Lower leg skin (tissue), 3 donors: ENCODE measurements around the gene PPIG.

Experiments
- CTCF ChIP-seq, 3 donors: fragments of 450-650 bp; IDR thresholded peaks; one replicate each; pipeline ENCODE4 v1.5.1; 2016; ENCODE audit warnings: antibody characterized with exemption in 3 of 3, mild to moderate bottlenecking in 3 of 3, moderate library complexity in 2 of 3
- POLR2A ChIP-seq, 2 donors: fragments of 450-650 bp; IDR thresholded peaks; one replicate each; pipeline ENCODE4 v1.6.1; 2016 to 2017; ENCODE audit warnings: antibody characterized with exemption in 2 of 2, mild to moderate bottlenecking in 1 of 2, moderate library complexity in 1 of 2

GRCh38 chr2:169670937-169671336 lies 86.8 kb downstream of the PPIG start:
- TF ChIP-seq CTCF (IDR thresholded peaks at IDR 0.05) (no peak), POLR2A (IDR thresholded peaks at IDR 0.05) (no peak)
